Activated naive CD4-positive, alpha-beta T cell treated with anti-CD3 and anti-CD28 coated beads, Interleukin-2, amount 50 U/mL, for 72 hours (primary cell): ENCODE measurements around the gene CAMTA2. TPM values are rescaled to one million over a fixed set of nuclear protein-coding genes. Genes with fewer than 3 reads are reported as not detected.
"Not testable (repeated sequence)": the region's sequence is repeated elsewhere in the genome, so short reads cannot be mapped to it uniquely, and the experiment has no call there.

Experiments
- ATAC-seq, 2 donors: fragments of 150-1000 bp; cut with Tn5 transposase; 2 replicates each; pipeline ENCODE4 v1.10.0; 2021; ENCODE audit warnings: mild to moderate bottlenecking in 2 of 2, moderate library complexity in 2 of 2
- DNase-seq, 2 donors: peaks; one replicate each; pipeline ENCODE4 v3.0.0; 2021 to 2022; ENCODE audit warnings: low spot score in 2 of 2
- H3K27ac Mint-ChIP-seq, 2 donors: one replicate each; pipeline ENCODE4 v1.8.0; 2022; ENCODE audit warnings: mild to moderate bottlenecking in 2 of 2, mixed read lengths in 2 of 2
- H3K36me3 Mint-ChIP-seq, 2 donors: one replicate each; pipeline ENCODE4 v1.8.0; 2022; ENCODE audit warnings: mixed read lengths in 2 of 2
- H3K9me3 Mint-ChIP-seq, 2 donors: one replicate each; pipeline ENCODE4 v1.8.0; 2022; ENCODE audit warnings: mixed read lengths in 2 of 2
- total RNA-seq, 2 donors: library from RNA; stranded (reverse); gene quantifications; one replicate each; pipeline ENCODE4 v1.2.3, GENCODE V29; 2022

CAMTA2 gene
- total RNA-seq, 2 donors from 2014 or later = 66.2 to 82.3 TPM

DNA sequence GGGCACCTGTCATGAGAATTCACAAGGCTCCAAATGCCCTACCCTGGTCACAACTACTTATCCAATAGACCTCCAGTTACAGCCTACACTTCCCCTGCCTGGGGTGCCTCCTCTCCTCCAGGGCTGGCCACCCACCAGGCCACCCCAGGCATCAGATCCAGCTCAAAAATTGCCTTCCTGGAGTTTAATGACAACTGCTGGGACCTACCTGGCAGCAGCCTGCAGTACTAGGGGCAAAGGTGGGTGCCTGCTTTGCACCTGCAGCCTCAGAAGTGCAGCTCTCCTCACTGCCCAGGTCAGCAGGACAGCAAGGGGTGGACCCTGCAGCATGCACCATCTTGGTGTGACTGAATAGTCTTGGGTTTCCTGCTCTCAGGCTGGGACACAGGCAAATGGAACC is 51.8 kb downstream of the CAMTA2 start:
- peaks cover 11 to 22% of the 10 kb centered on the region in 2 donors for H3K36me3 Mint-ChIP-seq

DNA sequence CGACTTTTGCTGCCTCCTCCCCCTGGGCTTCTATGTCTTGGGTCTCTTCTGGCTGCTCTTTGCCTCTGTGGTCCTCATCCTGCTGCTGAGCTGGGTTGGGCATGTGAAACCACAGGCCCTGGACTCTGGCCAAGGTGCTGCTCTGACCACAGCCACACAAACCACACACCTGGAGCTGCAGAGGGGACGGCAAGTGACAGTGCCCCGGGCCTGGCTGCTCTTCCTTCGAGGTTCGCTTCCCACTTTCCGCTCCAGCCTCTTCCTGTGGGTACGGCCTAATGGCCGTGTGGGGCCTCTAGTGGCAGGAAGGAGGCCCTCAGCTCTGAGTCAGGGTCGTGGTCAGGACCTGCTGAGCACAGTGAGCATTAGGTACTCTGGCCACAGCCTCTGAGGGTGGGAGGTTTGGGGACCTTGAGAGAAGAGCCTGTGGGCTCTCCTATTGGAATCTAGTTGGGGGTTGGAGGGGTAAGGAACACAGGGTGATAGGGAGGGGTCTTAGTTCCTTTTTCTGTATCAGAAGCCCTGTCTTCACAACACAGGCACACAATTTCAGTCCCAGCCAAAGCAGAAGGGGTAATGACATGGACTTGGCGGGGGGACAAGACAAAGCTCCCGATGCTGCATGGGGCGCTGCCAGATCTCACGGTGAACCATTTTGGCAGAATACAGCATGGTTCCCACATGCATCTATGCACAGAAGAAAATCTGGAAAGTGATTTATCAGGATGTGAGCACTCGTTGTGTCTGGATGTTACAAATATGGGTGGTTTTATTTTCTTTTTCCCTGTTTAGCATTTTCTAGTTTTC is 53.1 kb downstream of the CAMTA2 start:
- Mint-ChIP-seq H3K9me3 (no peaks in the 10 kb centered on the region), H3K27ac (peak overlapping the region; percentile 27 to 56), H3K36me3 (peaks cover 4 to 13% of the 10 kb centered on the region in 2 donors)
- peak in 1 of 2 donors; percentile 88 for ATAC-seq
- peak in 1 of 2 donors; percentile 78 for DNase-seq

More for the DNA sequence above, 51.8 kb downstream of the CAMTA2 start:
- peak overlapping the region in 1 of 2 donors; percentile 51 for H3K27ac Mint-ChIP-seq
- no peak for ATAC-seq
- DNase-seq = no peak
- H3K9me3 Mint-ChIP-seq = no peaks in the 10 kb centered on the region

DNA sequence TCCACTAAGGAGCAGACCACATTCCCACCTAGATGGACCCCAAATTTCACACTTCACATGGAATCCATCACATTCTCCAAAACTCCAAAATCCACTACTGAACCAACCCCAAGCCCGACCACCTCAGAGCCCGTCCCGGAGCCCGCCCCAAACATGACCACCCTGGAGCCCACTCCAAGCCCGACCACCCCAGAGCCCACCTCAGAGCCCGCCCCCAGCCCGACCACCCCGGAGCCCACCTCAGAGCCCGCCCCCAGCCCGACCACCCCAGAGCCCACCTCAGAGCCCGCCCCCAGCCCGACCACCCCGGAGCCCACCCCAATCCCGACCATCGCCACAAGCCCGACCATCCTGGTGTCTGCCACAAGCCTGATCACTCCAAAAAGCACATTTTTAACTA is 53.8 kb downstream of the CAMTA2 start:
- Mint-ChIP-seq H3K27ac (peak overlapping the region in 1 of 2 donors; percentile 56), H3K9me3 (no peaks in the 10 kb centered on the region), H3K36me3 (peaks cover 0 to 6% of the 10 kb centered on the region in 2 donors)
- DNase-seq = no peak
- ATAC-seq = no peak

DNA sequence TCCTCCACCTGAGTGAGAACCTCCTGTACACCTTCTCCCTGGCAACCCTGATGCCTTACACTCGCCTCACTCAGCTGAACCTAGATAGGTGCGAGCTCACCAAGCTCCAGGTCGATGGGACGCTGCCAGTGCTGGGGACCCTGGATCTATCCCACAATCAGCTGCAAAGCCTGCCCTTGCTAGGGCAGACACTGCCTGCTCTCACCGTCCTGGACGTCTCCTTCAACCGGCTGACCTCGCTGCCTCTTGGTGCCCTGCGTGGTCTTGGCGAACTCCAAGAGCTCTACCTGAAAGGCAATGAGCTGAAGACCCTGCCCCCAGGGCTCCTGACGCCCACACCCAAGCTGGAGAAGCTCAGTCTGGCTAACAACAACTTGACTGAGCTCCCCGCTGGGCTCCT is 54.7 kb downstream of the CAMTA2 start:
- Mint-ChIP-seq H3K36me3 (no peaks in the 10 kb centered on the region), H3K9me3 (no peaks in the 10 kb centered on the region), H3K27ac (no peak overlapping the region)
- ATAC-seq = no peak
- DNase-seq = no peak

DNA sequence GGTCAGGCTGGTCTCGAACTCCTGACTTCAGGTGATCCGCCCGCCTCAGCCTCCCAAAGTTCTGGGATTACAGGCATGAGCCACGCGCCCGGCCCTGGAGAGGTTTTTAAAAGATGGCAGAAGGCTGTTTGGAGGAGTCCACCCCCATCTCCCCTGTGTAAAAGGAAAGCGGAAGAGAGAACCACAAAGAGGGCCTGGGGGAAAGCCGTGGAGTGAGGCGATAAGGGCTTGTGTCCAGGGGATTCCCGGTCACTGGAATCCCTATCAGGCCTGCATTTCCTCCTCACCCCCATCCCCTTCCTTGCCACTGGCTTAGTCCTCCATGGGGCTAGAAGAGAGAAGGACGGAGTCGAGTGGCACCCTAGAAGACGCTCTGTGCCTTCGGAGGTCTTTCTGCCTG is 55.5 kb downstream of the CAMTA2 start, which contains the start of gene GP1BA:
GP1BA (plus strand) TSS at position 315 of the 400 bp plus-strand sequence. CDS start 328 bp downstream, outside the sequence.
- Mint-ChIP-seq H3K36me3 (no peaks in the 10 kb centered on the region), H3K27ac (peak within 1 kb of the TSS in 1 of 2 donors; percentile 52), H3K9me3 (no peaks in the 10 kb centered on the region)
- DNase-seq = no peak
- no peak for ATAC-seq

DNA sequence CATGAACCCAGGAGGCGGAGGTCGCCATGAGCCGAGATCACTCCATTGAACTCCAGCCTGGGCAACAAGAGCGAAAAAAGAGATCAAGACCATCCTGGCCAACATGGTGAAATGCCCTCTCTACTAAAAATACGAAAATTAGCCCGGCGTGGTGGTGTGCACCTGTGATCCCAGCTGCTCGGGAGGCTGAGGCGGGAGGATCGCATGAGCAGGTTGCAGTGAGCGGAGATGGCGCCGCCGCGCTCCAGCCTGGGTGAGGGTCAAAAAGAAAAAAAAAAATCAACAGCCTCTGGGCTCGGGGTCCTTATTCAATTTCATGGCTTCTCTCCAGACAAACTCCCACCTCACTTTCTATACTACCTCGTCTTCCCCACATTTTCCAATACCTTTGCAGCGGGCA is 58.6 kb downstream of the CAMTA2 start:
- Mint-ChIP-seq H3K9me3 (no peaks in the 10 kb centered on the region), H3K36me3 (no peaks in the 10 kb centered on the region), H3K27ac (no peak overlapping the region)
- no peak for ATAC-seq
- no peak for DNase-seq

DNA sequence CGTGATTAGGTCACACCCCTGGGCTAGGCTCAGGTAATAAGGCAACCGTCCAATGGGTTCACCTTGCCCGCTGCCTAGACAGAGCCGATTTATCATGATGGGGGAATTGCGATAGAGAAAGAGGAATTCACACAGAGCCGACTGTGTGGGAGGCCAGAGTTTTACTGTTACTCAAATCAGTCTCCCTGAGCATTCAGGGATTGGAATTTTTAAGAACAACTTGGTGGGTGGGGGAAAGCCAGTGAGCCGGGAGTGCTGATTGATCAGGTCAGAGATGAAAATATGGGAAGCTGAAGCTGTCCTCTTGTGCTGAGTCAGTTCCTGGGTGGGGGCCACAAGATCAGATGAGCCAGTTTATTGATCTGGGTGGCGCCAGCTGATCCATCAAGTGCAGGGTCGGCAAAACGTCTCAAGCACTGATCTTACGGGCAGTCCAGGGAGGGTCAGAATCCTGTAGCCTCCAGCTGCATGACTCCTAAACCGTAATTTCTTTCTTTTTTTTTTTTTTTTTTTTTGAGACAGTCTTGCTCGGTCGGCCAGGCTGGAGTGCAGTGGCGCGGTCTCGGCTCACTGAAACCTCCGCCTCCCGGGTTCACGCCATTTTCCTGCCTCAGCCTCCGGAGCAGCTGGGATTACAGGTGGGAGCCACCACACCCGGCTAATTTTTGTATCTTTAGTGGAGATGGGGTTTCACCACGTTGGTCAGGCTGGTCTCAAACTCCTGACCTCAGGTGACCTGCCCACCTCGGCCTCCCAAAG is 60.7 kb downstream of the CAMTA2 start:
- H3K9me3 Mint-ChIP-seq, H3K36me3 Mint-ChIP-seq, ATAC-seq, DNase-seq, H3K27ac Mint-ChIP-seq: not testable (repeated sequence)

DNA sequence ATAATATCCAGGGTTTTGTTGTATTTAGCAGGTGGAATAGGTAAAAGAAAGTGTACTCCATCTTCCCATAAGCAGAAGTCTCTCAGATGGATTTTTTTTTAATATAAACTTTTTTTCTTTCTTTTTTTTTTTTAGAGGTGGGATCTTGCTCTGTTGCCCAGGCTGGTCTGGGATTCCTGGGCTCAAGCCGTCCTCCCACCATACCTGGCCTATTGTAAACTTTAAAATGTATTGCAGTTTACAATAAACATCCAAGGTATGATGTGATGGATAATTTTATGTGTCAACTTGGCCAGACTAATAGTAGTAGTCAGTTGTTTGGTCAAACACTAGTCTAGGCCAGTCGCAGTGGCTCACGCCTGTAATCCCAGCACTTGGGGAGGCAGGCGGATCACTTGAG is 66.2 kb downstream of the CAMTA2 start:
- ATAC-seq (no peak), DNase-seq (no peak)
- H3K27ac Mint-ChIP-seq = no peak overlapping the region
- H3K9me3 Mint-ChIP-seq = no peaks in the 10 kb centered on the region
- H3K36me3 Mint-ChIP-seq = no peaks in the 10 kb centered on the region

DNA sequence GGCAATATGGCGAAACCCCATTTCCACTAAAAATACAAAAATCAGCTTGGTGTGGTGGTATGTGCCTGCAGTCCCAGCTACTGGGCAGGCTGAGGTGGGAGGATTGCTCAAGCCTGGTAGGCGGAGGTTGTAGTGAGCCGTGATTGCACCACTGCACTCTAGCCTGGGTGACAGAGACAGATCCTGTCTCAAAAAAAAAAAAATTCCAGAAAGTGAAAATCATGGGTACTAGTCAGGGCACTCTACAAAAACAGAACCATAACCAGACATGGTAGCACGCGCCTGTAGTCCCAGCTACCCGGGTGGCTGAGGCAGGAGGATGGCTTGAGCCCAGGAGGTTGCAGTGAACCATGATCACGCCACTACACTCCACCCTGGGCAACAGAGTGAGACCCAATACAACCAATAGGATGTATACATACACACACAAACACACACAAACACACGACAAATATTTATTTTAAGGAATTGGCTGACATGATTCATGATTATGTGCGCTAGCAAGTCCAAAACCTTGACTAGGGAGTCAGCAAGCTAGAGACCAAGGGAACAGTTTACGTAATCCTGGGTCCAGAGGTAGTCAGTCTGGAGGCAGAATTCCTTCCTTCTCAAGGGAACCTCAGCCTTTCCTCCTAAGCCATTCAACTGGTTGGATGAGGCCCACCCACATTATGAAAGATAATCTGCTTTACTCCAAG is 67.0 kb downstream of the CAMTA2 start:
- Mint-ChIP-seq H3K27ac (no peak overlapping the region), H3K9me3 (no peaks in the 10 kb centered on the region), H3K36me3 (no peaks in the 10 kb centered on the region)
- DNase-seq = no peak
- ATAC-seq = no peak

DNA sequence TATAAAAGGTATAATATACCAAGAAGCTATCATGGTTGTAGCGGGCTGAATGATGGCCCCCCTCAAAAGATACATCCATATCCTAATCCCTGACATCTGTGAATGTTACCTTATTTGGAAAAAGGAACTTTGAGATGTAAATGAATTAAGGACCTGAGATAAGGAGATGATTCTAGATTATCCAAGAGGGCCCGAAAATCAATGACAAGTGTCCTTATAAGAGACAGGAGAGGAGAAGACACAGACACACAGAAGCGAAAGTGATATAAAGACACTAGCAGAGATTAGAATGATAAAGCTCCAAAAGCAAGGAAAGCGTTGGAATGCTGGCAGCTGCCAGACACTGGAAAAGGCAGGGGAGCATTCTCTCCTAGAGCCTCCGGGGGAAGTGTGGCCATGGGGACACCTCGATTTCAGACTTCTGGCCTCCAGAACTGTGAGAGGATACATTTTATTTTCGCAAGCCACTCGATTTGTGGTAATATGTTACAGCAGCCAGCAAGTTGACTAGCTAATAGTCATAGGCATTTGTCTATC is 67.9 kb downstream of the CAMTA2 start:
- no peaks in the 10 kb centered on the region for H3K36me3 Mint-ChIP-seq
- no peaks in the 10 kb centered on the region for H3K9me3 Mint-ChIP-seq
- no peak overlapping the region for H3K27ac Mint-ChIP-seq
- no peak for DNase-seq
- no peak for ATAC-seq

Other genes starting within 250 kb of the CAMTA2 start
- under 1 TPM; 0.29 to 0.36 TPM for gene ZMYND15, start 247.8 kb downstream of the CAMTA2 start, total RNA-seq
- 1 to 10 TPM; 4.9 to 6.1 TPM for gene CXCL16, start 247.7 kb downstream of the CAMTA2 start, total RNA-seq
- not detected for gene TM4SF5, start 215.8 kb downstream of the CAMTA2 start, total RNA-seq
- under 1 TPM in 1 of 2 donors, not detected in 1; 0.50 TPM for gene VMO1, start 201.3 kb downstream of the CAMTA2 start, total RNA-seq
- not detected for gene GLTPD2, start 198.7 kb downstream of the CAMTA2 start, total RNA-seq
- 100 to 1,000 TPM; 133 to 135 TPM for gene PSMB6, start 191.5 kb downstream of the CAMTA2 start, total RNA-seq
- 10 to 100 TPM; 23.6 to 31.4 TPM for gene PLD2, start 180.5 kb downstream of the CAMTA2 start, total RNA-seq
- gene MINK1, start 154.3 kb downstream of the CAMTA2 start, total RNA-seq = 10 to 100 TPM; 83.0 to 84.9 TPM
- 1 to 10 TPM in 1 of 2 donors, under 1 TPM in 1; 0.59 to 2.9 TPM for gene C17orf107, start 88.1 kb downstream of the CAMTA2 start, total RNA-seq
- gene CHRNE, start 84.6 kb downstream of the CAMTA2 start, total RNA-seq = under 1 TPM in 1 of 2 donors, not detected in 1; 0.27 TPM
- gene GP1BA, start 55.4 kb downstream of the CAMTA2 start, total RNA-seq = not detected
- gene SLC25A11, start 47.6 kb downstream of the CAMTA2 start, total RNA-seq = 10 to 100 TPM; 69.4 to 89.1 TPM
- 100 to 1,000 TPM; 188 to 241 TPM for gene RNF167, start 47.4 kb downstream of the CAMTA2 start, total RNA-seq
- 1,000 to 10,000 TPM; 1,929 to 1,966 TPM for gene PFN1, start 39.1 kb downstream of the CAMTA2 start, total RNA-seq
- gene ENO3, start 36.6 kb downstream of the CAMTA2 start, total RNA-seq = 10 to 100 TPM; 32.1 to 47.9 TPM
- gene SPAG7, start 19.9 kb downstream of the CAMTA2 start, total RNA-seq = 10 to 100 TPM; 70.3 to 94.6 TPM
- gene INCA1, start 9.8 kb upstream of the CAMTA2 start, total RNA-seq = 1 to 10 TPM in 1 of 2 donors, under 1 TPM in 1; 0.53 to 2.6 TPM
- gene KIF1C, start 10.3 kb upstream of the CAMTA2 start, total RNA-seq = 10 to 100 TPM; 37.9 to 42.4 TPM
- under 1 TPM; 0.20 to 0.23 TPM for gene SLC52A1, start 47.8 kb upstream of the CAMTA2 start, total RNA-seq
- gene ZFP3, start 90.8 kb upstream of the CAMTA2 start, total RNA-seq = 1 to 10 TPM in 1 of 2 donors, under 1 TPM in 1; 0.73 to 1.7 TPM
- 10 to 100 TPM; 15.5 to 19.2 TPM for gene ZNF232, start 124.2 kb upstream of the CAMTA2 start, total RNA-seq
- under 1 TPM in 1 of 2 donors, not detected in 1; 0.18 TPM for gene USP6, start 128.4 kb upstream of the CAMTA2 start, total RNA-seq
- 1 to 10 TPM; 3.3 to 8.2 TPM for gene ZNF594, start 204.2 kb upstream of the CAMTA2 start, total RNA-seq
- gene SCIMP, start 247.2 kb upstream of the CAMTA2 start, total RNA-seq = under 1 TPM in 1 of 2 donors, not detected in 1; 0.14 TPM